ENCODE results near the gene HES2. TPM values are rescaled to one million over a fixed set of nuclear protein-coding genes. Genes with fewer than 3 reads are reported as not detected.
"Not testable (repeated sequence)": the region's sequence is repeated elsewhere in the genome, so short reads cannot be mapped to it uniquely, and the experiment has no call there.

HES2 gene
- total RNA-seq, 3 donors from 2014 or later = 3.4 to 3.6 TPM; not detected in 1

- peaks cover 0 to 6% of the 10 kb centered on the region in 2 donors for H3K27me3 ChIP-seq
- peaks cover 0 to 4% of the 10 kb centered on the region in 2 donors for H3K4me1 ChIP-seq
- intact Hi-C loops (cut with DNase I; ENCODE audit: low total_unique reads) = no loop called here
- no peak overlapping the region for H3K4me3 ChIP-seq
- H3K36me3 ChIP-seq = no peaks in the 10 kb centered on the region
- H3K27ac ChIP-seq = no peak overlapping the region
- TF ChIP-seq POLR2A (IDR thresholded peaks at IDR 0.05) = no peak
- no peak for TF ChIP-seq CTCF (IDR thresholded peaks at IDR 0.05)
- TF ChIP-seq POLR2AphosphoS5 (IDR thresholded peaks at IDR 0.05) = no peak
- no peak for DNase-seq (ENCODE audit: low spot score in 2 of 2)
- no peaks in the 10 kb centered on the region for H3K9me3 ChIP-seq
Measured at GRCh38 chr1:6435547-6435946, 15.8 kb upstream of the HES2 start.

GRCh38 chr1:6435129-6435528, 15.4 kb upstream of the HES2 start:
- Histone ChIP-seq H3K27me3 (peaks cover 0 to 6% of the 10 kb centered on the region in 2 donors), H3K36me3 (no peaks in the 10 kb centered on the region), H3K4me1 (peaks cover 0 to 8% of the 10 kb centered on the region in 2 donors), H3K27ac (no peak overlapping the region), H3K9me3 (no peaks in the 10 kb centered on the region), H3K4me3 (no peak overlapping the region)
- DNase-seq (ENCODE audit: low spot score in 2 of 2) = no peak
- intact Hi-C loops (cut with DNase I; ENCODE audit: low total_unique reads) = no loop called here
- TF ChIP-seq CTCF (IDR thresholded peaks at IDR 0.05) = no peak
- TF ChIP-seq POLR2AphosphoS5 (IDR thresholded peaks at IDR 0.05) = no peak
- TF ChIP-seq POLR2A (IDR thresholded peaks at IDR 0.05) = no peak

- no peak for DNase-seq (ENCODE audit: low spot score in 2 of 2)
- peaks cover 0 to 6% of the 10 kb centered on the region in 2 donors for H3K27me3 ChIP-seq
- no peak for TF ChIP-seq POLR2A (IDR thresholded peaks at IDR 0.05)
- no peak for TF ChIP-seq CTCF (IDR thresholded peaks at IDR 0.05)
- no peak for TF ChIP-seq POLR2AphosphoS5 (IDR thresholded peaks at IDR 0.05)
- H3K9me3 ChIP-seq = no peaks in the 10 kb centered on the region
- H3K27ac ChIP-seq = no peak overlapping the region
- H3K4me3 ChIP-seq = no peak overlapping the region
- H3K36me3 ChIP-seq = no peaks in the 10 kb centered on the region
- intact Hi-C loops (cut with DNase I; ENCODE audit: low total_unique reads) = no loop called here
- peaks cover 0 to 11% of the 10 kb centered on the region in 2 donors for H3K4me1 ChIP-seq
Measured at GRCh38 chr1:6434186-6434585, 14.5 kb upstream of the HES2 start.

- not testable (repeated sequence) for H3K9me3 ChIP-seq; H3K27me3 ChIP-seq; H3K4me3 ChIP-seq; H3K27ac ChIP-seq; DNase-seq (ENCODE audit: low spot score in 2 of 2); H3K36me3 ChIP-seq
- intact Hi-C loops (cut with DNase I; ENCODE audit: low total_unique reads) = loop anchor here (2.0 kb wide), 1 partner anchor 21 kb away; no protein-coding TSS in a partner anchor
- H3K4me1 ChIP-seq = peaks cover 0 to 19% of the 10 kb centered on the region in 2 donors
Measured at GRCh38 chr1:6431645-6432579, 12.2 kb upstream of the HES2 start.

GRCh38 chr1:6429660-6430411, 10.1 kb upstream of the HES2 start:
- Histone ChIP-seq H3K27ac (peak overlapping the region; percentile 48 to 61), H3K4me1 (peaks cover 5 to 26% of the 10 kb centered on the region in 2 donors), H3K27me3 (peaks cover 3 to 17% of the 10 kb centered on the region in 2 donors)
- H3K36me3 ChIP-seq; DNase-seq (ENCODE audit: low spot score in 2 of 2); H3K9me3 ChIP-seq; intact Hi-C loops (cut with DNase I; ENCODE audit: low total_unique reads); H3K4me3 ChIP-seq: not testable (repeated sequence)

GRCh38 chr1:6428453-6428852, 8.7 kb upstream of the HES2 start:
- H3K4me1 ChIP-seq = peaks cover 10 to 31% of the 10 kb centered on the region in 2 donors

More at GRCh38 chr1:6428453-6428852, 8.7 kb upstream of the HES2 start:
- DNase-seq (ENCODE audit: low spot score in 2 of 2); H3K4me3 ChIP-seq; intact Hi-C loops (cut with DNase I; ENCODE audit: low total_unique reads); H3K9me3 ChIP-seq; H3K36me3 ChIP-seq: not testable (repeated sequence)
- Histone ChIP-seq H3K27me3 (peaks cover 3 to 19% of the 10 kb centered on the region in 2 donors), H3K27ac (peak overlapping the region; percentile 33 to 61)

All from breast epithelium (tissue), 4 donors.